ENCODE results near the gene SNRPD3. TPM values are rescaled to one million over a fixed set of nuclear protein-coding genes. Genes with fewer than 3 reads are reported as not detected.

SNRPD3 gene
- total and polyA plus RNA-seq, 9 of the 15 experiments (the other 6 are each of a cell fraction or from before 2014, with no cell fraction given) = 131 to 366 (median 274) TPM

GRCh38 chr22:24595228-24595627 lies 39.4 kb downstream of the SNRPD3 start:
- 77% methylated on average over 3 of the region's 6 CpGs for WGBS (ENCODE audit: insufficient coverage, low coverage, missing lambda C conversion rate)
- Histone ChIP-seq H3K36me3 (ENCODE audit: control insufficient read depth, insufficient read depth, low read length) (no peaks in the 10 kb centered on the region), H3K4me1 (replicated peaks in 1 of 2; ENCODE audit: control insufficient read depth in 2 of 2, insufficient read depth in 2 of 2, low read length in 2 of 2) (peaks cover 0 to 22% of the 10 kb centered on the region in 2 experiments; a peak in 2 of 5 replicates), H3K9me3 (replicated peaks; ENCODE audit: control insufficient read depth, insufficient read depth, low read depth, low read length) (no peaks in the 10 kb centered on the region), H3K9me1 (ENCODE audit: control insufficient read depth, insufficient read depth, low read length) (no peaks in the 10 kb centered on the region), H3K27ac (ENCODE audit: extremely low read depth, low read depth, low read length) (no peak overlapping the region), H3K4me3 (no peak overlapping the region), H3K79me2 (ENCODE audit: control insufficient read depth, insufficient read depth, low read length) (no peaks in the 10 kb centered on the region), H2AFZ (ENCODE audit: low read depth, low read length) (no peak overlapping the region), H3K27me3 (ENCODE audit: control insufficient read depth in 2 of 2, insufficient read depth in 2 of 2, low read length in 2 of 2) (no peaks in the 10 kb centered on the region), H3K4me2 (ENCODE audit: insufficient read depth, low read length) (no peak overlapping the region), H3K9ac (ENCODE audit: insufficient read depth in 1 of 2, low read depth in 2 of 2, low read length in 2 of 2) (peak overlapping the region in 1 of 2 experiments; percentile 52; a peak in 2 of 4 replicates), H4K20me1 (replicated peaks; ENCODE audit: control insufficient read depth, insufficient read depth, low read length) (no peaks in the 10 kb centered on the region)
- FAIRE-seq (no peak), DNase-seq (ENCODE audit: extremely low read depth in 1 of 4, low spot score in 3 of 4) (no peak), ATAC-seq (no peak)
- ChIA-PET CTCF (ENCODE audit: low intra/inter-chr PET ratio) (no interaction called here), POLR2A (interaction anchor here (0.6 kb wide), 1 partner anchor 124 kb away, joined by 4 read pairs; no protein-coding TSS in a partner anchor)
- in situ Hi-C loops (cut with MboI) (no loop called here), intact Hi-C loops (cut with micrococcal nuclease) (no loop called here)
- BruUV-seq (replicated peaks) = no TSS peak
- TF ChIP-seq KDM1A (IDR thresholded peaks at IDR 0.05) (no peak), ZNF316 (IDR thresholded peaks at IDR 0.05) (no peak), SMARCE1 (IDR thresholded peaks at IDR 0.05) (no peak), E2F5 (CRISPR knock-in tag; IDR thresholded peaks at IDR 0.05) (no peak), PHTF2 (CRISPR knock-in tag; IDR thresholded peaks at IDR 0.05) (no peak), KHSRP (IDR thresholded peaks at IDR 0.05) (no peak), RBM22 (IDR thresholded peaks at IDR 0.05; ENCODE audit: low read depth, low read length, poor library complexity, severe bottlenecking) (no peak), CHD7 (IDR thresholded peaks at IDR 0.05; ENCODE audit: low read depth, low read length) (no peak), MBD1 (CRISPR knock-in tag; IDR thresholded peaks at IDR 0.05) (no peak)
